Peyer's patch (tissue), 4 donors: ENCODE measurements around the gene TRAPPC2. TPM values are rescaled to one million over a fixed set of nuclear protein-coding genes. Genes with fewer than 3 reads are reported as not detected.

Experiments
- DNase-seq, 3 donors: peaks; one replicate each; pipeline ENCODE4 v3.0.0-alpha.2; 2017 to 2019
- H3K27ac ChIP-seq, 4 donors: fragments of 200-600 bp; sonication (generic); one replicate each; pipeline ENCODE4 v1.5.1; 2016 to 2019
- H3K27me3 ChIP-seq, 2 donors: fragments of 200-600 bp; sonication (generic); one replicate each; pipeline ENCODE4 v1.5.1; 2019
- H3K36me3 ChIP-seq, 3 donors: fragments of 200-600 bp; sonication (generic); one replicate each; pipeline ENCODE4 v1.5.1; 2016 to 2019
- H3K4me1 ChIP-seq, 4 donors: fragments of 200-600 bp; sonication (generic); one replicate each; pipeline ENCODE4 v1.5.1; 2016 to 2019
- H3K4me3 ChIP-seq, 4 donors: fragments of 200-600 bp; sonication (generic); 1 replicate in 3 of 4; 2 replicates in 1 of 4; pipeline ENCODE4 v1.5.1; 2016 to 2019; ENCODE audit warnings: mild to moderate bottlenecking in 1 of 4
- H3K9me3 ChIP-seq, 4 donors: fragments of 200-600 bp; sonication (generic); one replicate each; pipeline ENCODE4 v1.5.1; 2016 to 2019; ENCODE audit warnings: mild to moderate bottlenecking in 1 of 4
- POLR2A ChIP-seq, 2 donors: fragments of 450-650 bp; IDR thresholded peaks; one replicate each; pipeline ENCODE4 v1.5.1; 2017; ENCODE audit warnings: antibody characterized with exemption in 2 of 2, mild to moderate bottlenecking in 2 of 2, moderate library complexity in 2 of 2
- total RNA-seq, 4 donors: library from RNA; depleted of rRNA; stranded (reverse); fragments of >200 nt; gene quantifications; one replicate each; pipeline ENCODE4 v1.1.0, GENCODE V29; 2016
- TF ChIP-seq, protein P1 (sequence below), 6 experiments: fragments of 450-650 bp in 4 of 6; fragments of 200-600 bp in 2 of 6; sonication (generic) in 1 of 6; IDR thresholded peaks; one replicate each; pipeline ENCODE4 v1.5.1; 2017 to 2019; ENCODE audit warnings: antibody characterized with exemption in 6 of 6, mild to moderate bottlenecking in 3 of 6, moderate library complexity in 1 of 6

The TRAPPC2 gene
- total RNA-seq, 4 donors from 2014 or later, result 13.3 to 23.6 (median 18.8) TPM

DNA sequence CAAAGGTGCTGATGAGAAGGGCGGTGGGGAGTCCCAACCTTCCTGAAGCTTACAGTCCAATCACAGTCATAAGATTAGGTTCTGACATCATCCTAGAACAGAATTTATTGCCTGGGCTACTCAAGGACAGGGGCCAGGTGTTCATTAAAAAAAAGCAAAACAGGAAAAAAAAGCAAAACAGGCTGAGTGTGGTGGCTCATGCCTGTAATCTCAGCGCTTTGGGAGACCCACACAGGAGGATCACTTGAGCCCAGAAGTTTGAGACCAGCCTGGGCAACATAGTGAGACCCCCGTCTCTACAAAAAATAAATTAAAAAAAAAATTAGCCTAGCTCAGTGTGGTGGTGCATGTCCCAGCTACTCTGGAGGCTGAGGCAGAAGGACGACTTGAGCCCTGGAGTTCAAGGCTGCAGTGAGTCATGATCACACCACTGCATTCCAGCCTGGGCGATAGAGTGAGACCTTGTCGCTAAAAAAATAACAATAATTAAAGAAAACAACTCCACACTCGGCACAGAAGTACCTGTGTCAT lies 42.5 kb downstream of the TRAPPC2 start:
- no peaks in the 10 kb centered on the region for H3K9me3 ChIP-seq
- DNase-seq, result no peak
- no peaks in the 10 kb centered on the region for H3K36me3 ChIP-seq
- H3K27me3 ChIP-seq, result no peaks in the 10 kb centered on the region
- H3K4me1 ChIP-seq, result peaks cover 0 to 32% (median 6%) of the 10 kb centered on the region in 4 donors
- TF ChIP-seq POLR2A (IDR thresholded peaks at IDR 0.05), result no peak
- TF ChIP-seq, protein P1, sequence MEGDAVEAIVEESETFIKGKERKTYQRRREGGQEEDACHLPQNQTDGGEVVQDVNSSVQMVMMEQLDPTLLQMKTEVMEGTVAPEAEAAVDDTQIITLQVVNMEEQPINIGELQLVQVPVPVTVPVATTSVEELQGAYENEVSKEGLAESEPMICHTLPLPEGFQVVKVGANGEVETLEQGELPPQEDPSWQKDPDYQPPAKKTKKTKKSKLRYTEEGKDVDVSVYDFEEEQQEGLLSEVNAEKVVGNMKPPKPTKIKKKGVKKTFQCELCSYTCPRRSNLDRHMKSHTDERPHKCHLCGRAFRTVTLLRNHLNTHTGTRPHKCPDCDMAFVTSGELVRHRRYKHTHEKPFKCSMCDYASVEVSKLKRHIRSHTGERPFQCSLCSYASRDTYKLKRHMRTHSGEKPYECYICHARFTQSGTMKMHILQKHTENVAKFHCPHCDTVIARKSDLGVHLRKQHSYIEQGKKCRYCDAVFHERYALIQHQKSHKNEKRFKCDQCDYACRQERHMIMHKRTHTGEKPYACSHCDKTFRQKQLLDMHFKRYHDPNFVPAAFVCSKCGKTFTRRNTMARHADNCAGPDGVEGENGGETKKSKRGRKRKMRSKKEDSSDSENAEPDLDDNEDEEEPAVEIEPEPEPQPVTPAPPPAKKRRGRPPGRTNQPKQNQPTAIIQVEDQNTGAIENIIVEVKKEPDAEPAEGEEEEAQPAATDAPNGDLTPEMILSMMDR (IDR thresholded peaks at IDR 0.05), result no peak
- no peak overlapping the region for H3K4me3 ChIP-seq
- H3K27ac ChIP-seq, result peak overlapping the region in 1 of 4 donors; percentile 35

DNA sequence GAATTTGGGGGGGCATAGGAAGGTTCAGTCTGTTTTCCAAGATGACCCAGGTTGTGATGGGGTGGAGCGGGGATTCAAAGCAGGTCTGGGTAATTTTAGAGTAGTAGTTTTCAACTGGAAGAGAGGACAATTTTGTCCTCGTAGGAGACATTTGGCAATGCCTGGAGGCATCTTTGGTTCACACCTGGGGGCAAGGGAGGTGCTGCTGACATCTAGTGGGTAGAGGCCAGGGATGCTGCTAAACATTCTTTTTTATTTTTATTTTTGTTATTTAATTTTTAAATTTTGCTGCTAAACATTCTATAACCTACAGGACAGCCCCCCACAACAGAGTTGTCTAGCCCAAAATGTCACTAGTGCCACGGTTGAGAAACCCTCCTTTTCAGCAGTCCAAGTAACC lies 43.6 kb downstream of the TRAPPC2 start:
- Histone ChIP-seq H3K9me3 (no peaks in the 10 kb centered on the region), H3K4me1 (peaks cover 0 to 32% (median 6%) of the 10 kb centered on the region in 4 donors), H3K36me3 (no peaks in the 10 kb centered on the region), H3K4me3 (peak overlapping the region in 1 of 4 donors; percentile 90), H3K27ac (no peak overlapping the region), H3K27me3 (no peaks in the 10 kb centered on the region)
- TF ChIP-seq, protein P1 (IDR thresholded peaks at IDR 0.05), result peak in 1 of 6 experiments; percentile 11
- no peak for TF ChIP-seq POLR2A (IDR thresholded peaks at IDR 0.05)
- DNase-seq, result no peak

DNA sequence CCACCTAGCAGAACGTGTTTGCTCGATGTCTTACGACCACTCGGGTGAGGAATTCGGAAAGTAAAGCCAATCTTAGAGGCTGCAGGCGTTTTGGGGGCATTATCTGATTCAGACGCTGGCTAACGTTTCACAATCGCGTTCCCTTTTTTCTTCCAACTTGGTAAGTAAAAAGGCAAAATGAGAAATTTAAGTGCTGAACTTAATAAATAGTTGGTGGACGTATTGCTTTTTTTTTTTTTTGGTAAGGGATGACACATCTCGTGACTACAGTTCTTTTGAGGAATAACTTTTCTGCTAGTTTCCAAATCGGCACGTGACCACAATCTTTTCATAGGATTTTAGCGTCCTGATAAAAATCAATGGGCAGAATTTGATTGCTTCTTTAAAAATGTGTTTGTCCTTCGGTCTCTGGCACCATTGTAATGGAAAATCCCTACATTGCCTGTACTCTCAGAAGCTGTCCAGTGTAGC lies 44.6 kb downstream of the TRAPPC2 start:
- no peak for DNase-seq
- Histone ChIP-seq H3K36me3 (no peaks in the 10 kb centered on the region), H3K27ac (peak overlapping the region; percentile 86 to 97 (median 91)), H3K4me3 (peak overlapping the region; percentile 65 to 92 (median 79)), H3K27me3 (no peaks in the 10 kb centered on the region), H3K9me3 (no peaks in the 10 kb centered on the region), H3K4me1 (peaks cover 0 to 25% (median 6%) of the 10 kb centered on the region in 4 donors)
- TF ChIP-seq, protein P1 (IDR thresholded peaks at IDR 0.05), result no peak
- no peak for TF ChIP-seq POLR2A (IDR thresholded peaks at IDR 0.05)

DNA sequence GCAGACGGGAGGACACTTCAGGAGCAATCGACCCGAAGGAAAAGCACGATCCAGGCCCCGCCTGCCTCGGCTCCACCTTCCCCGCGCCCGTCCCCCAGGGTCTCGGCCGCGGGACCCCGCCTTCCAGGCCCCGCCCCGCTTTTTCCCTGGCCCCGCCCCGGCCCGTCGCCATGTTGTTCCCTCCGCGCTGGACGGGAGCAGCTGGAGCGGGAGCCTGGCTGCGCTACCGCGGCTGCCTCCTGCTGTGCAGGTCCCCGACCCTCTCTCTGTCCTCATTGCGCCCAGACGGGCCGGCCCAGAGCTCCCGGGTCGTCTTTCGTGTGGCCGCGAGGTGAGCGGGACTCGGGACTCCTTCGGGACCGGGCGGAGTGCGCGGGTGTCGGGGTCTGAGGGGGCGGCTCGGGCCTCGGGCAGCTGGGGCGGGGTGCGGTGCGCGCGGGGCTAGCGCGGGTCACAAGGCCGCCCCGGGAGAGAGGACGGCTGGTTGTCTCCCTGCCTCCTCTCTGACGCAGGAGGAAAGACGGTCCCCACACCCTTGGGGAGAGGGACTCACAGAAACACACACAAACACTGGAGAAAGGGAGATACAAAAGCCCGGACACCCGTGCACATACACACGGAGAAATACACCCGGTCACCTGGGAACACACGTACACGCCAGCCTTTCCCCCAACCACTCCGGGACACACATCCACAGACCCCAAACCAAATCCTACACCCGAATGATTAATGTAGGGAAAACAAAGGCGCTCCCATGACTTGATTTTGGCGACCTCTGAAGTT lies 45.3 kb downstream of the TRAPPC2 start, which contains the start of gene RAB9A:
Gene RAB9A (plus strand): TSS at position 171 of the 783 bp plus-strand sequence. CDS start 19,619 bp downstream, outside the sequence.
- no peaks in the 10 kb centered on the region for H3K36me3 ChIP-seq
- peak; percentile 82 to 94 (median 90) for DNase-seq
- H3K27me3 ChIP-seq, result no peaks in the 10 kb centered on the region
- H3K9me3 ChIP-seq, result no peaks in the 10 kb centered on the region
- peak within 1 kb of the TSS; percentile 86 to 97 (median 91) for H3K27ac ChIP-seq
- peaks cover 0 to 19% (median 4%) of the 10 kb centered on the region in 4 donors for H3K4me1 ChIP-seq
- peak; percentile 77 to 80 for TF ChIP-seq POLR2A (IDR thresholded peaks at IDR 0.05)
- TF ChIP-seq, protein P1 (IDR thresholded peaks at IDR 0.05), result no peak
- peak within 1 kb of the TSS; percentile 65 to 92 (median 79) for H3K4me3 ChIP-seq

DNA sequence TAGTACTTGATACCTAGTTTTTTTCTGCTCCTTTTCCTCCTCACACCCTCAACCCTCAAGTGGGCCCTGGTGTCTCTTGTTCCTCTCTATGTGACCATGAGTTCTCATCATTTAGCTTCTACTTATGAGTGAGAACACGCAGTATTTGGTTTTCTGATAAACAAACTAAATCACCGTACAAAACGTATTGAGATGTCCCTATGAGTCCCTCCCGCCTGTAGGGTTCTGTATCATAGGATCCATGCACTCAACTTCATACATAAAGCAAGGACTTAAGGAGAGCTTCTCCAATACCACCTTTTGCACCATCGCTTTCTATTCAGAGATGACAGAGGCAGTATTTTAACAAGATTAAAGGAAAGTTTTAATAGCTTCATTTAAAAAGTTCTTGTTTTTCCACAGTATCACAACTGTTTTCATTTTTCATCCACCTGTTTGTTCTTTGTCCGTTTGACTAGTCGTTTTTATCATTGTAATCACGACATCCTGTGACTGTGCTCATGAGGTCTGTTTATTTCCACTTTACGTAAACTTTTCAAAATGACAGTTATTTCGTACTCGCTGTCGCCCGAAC lies 45.9 kb downstream of the TRAPPC2 start:
- peak overlapping the region; percentile 65 to 92 (median 79) for H3K4me3 ChIP-seq
- H3K27me3 ChIP-seq, result no peaks in the 10 kb centered on the region
- H3K9me3 ChIP-seq, result no peaks in the 10 kb centered on the region
- DNase-seq, result no peak
- peaks cover 0 to 18% (median 2%) of the 10 kb centered on the region in 4 donors for H3K4me1 ChIP-seq
- no peaks in the 10 kb centered on the region for H3K36me3 ChIP-seq
- H3K27ac ChIP-seq, result peak overlapping the region; percentile 86 to 97 (median 91)
- TF ChIP-seq, protein P1 (IDR thresholded peaks at IDR 0.05), result no peak
- TF ChIP-seq POLR2A (IDR thresholded peaks at IDR 0.05), result no peak
